ENCODE data around the gene MRTFA. TPM values are rescaled to one million over a fixed set of nuclear protein-coding genes. Genes with fewer than 3 reads are reported as not detected.
A peak's percentile ranks its signal among the peaks of the same experiment; 100 is the strongest.

Gene MRTFA
- total RNA-seq, 6 donors from 2014 or later, result 47.9 to 178 (median 61.3) TPM

DNA sequence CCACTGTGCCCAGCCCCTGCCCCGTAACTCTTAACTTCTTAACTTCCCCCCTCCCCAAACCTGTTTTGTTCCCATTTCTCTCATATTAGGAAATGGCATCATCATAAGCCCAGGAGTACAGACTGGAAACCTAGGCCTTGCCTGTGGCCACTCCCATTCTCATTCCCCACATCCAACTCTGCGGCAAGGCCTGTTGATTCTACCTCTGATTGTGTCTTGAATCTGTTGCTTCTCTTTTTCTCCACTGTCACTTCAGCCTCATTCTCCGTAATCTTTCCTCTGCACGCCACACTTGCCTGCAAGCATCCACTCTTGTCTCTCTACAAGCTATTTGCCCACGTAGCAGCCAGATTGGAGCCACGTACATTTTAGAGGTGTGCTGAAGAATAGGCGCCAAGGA lies 240.9 kb downstream of the MRTFA start:
- peaks cover 0 to 1% (median under 1%) of the 10 kb centered on the region in 4 donors for H3K36me3 ChIP-seq
- no peaks in the 10 kb centered on the region for H3K27me3 ChIP-seq
- TF ChIP-seq, protein P1, sequence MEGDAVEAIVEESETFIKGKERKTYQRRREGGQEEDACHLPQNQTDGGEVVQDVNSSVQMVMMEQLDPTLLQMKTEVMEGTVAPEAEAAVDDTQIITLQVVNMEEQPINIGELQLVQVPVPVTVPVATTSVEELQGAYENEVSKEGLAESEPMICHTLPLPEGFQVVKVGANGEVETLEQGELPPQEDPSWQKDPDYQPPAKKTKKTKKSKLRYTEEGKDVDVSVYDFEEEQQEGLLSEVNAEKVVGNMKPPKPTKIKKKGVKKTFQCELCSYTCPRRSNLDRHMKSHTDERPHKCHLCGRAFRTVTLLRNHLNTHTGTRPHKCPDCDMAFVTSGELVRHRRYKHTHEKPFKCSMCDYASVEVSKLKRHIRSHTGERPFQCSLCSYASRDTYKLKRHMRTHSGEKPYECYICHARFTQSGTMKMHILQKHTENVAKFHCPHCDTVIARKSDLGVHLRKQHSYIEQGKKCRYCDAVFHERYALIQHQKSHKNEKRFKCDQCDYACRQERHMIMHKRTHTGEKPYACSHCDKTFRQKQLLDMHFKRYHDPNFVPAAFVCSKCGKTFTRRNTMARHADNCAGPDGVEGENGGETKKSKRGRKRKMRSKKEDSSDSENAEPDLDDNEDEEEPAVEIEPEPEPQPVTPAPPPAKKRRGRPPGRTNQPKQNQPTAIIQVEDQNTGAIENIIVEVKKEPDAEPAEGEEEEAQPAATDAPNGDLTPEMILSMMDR (IDR thresholded peaks at IDR 0.05), result no peak
- TF ChIP-seq POLR2A (IDR thresholded peaks at IDR 0.05) (no peak), EP300 (IDR thresholded peaks at IDR 0.05) (no peak), POLR2AphosphoS5 (IDR thresholded peaks at IDR 0.05) (no peak)
- no peak for DNase-seq
- no peak for ATAC-seq (ENCODE audit: low FRiP score in 2 of 2)
- H3K9me3 ChIP-seq, result no peaks in the 10 kb centered on the region
- H3K4me3 ChIP-seq, result no peak overlapping the region
- peaks cover 12 to 46% (median 22%) of the 10 kb centered on the region in 4 donors for H3K4me1 ChIP-seq
- H3K27ac ChIP-seq, result peak overlapping the region in 1 of 4 donors; percentile 47
- 89 to 91% methylated on average over 7 of the region's 7 CpGs for WGBS, 2 donors

DNA sequence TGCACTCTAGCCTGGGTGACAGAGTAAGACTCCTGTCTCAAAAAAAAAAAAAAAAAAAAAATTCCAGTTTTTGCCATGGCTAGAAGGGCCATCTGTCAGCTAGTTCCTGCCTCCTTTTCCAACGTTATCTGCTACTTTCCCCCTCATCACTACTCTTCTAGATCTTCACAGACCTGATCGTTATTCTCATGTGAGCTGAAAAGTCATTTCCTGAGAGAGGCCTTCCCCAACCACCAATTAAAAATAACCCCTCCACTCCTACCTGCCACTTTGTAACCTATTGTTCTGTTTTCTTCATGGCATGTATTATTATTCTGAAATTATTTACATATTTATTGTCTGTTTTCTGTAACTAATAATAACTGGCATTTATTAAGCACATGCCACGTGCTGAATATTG lies 241.9 kb downstream of the MRTFA start:
- H3K4me1 ChIP-seq, result peaks cover 9 to 36% (median 15%) of the 10 kb centered on the region in 4 donors
- DNase-seq (no peak), ATAC-seq (ENCODE audit: low FRiP score in 2 of 2) (no peak)
- TF ChIP-seq, protein P1 (IDR thresholded peaks at IDR 0.05), result no peak
- TF ChIP-seq POLR2AphosphoS5 (IDR thresholded peaks at IDR 0.05) (no peak), EP300 (IDR thresholded peaks at IDR 0.05) (no peak), POLR2A (IDR thresholded peaks at IDR 0.05) (no peak)
- H3K36me3 ChIP-seq, result no peaks in the 10 kb centered on the region
- no peaks in the 10 kb centered on the region for H3K27me3 ChIP-seq
- H3K4me3 ChIP-seq, result no peak overlapping the region
- no peaks in the 10 kb centered on the region for H3K9me3 ChIP-seq
- H3K27ac ChIP-seq, result no peak overlapping the region
- WGBS, 2 donors, result 56 to 59% methylated on average over 3 of the region's 3 CpGs

DNA sequence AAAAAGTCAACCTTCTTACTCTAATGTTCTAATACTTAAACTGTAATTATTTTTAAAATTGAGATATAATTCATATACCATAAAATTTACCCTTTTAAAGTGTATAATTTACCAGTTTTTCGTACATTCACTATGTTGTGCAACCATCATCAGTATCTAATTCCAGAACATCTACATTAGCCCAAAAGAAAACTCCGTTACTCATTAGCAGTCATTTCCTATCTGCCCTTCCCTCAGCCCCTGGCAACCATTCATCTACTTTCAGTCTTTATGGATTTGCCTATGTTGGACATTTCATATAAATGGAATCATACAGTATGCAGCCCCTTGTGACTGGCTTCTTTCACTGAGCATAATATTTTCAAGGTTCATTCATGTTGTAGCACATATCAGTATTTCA lies 243.9 kb downstream of the MRTFA start:
- peaks cover 8 to 29% (median 18%) of the 10 kb centered on the region in 4 donors for H3K4me1 ChIP-seq
- WGBS, 2 donors, result 75 to 79% methylated on average over 2 of the region's 2 CpGs
- no peak for DNase-seq
- no peaks in the 10 kb centered on the region for H3K27me3 ChIP-seq
- no peak for ATAC-seq (ENCODE audit: low FRiP score in 2 of 2)
- H3K27ac ChIP-seq, result no peak overlapping the region
- no peak overlapping the region for H3K4me3 ChIP-seq
- TF ChIP-seq, protein P1 (IDR thresholded peaks at IDR 0.05), result no peak
- no peak for TF ChIP-seq POLR2AphosphoS5 (IDR thresholded peaks at IDR 0.05)
- no peaks in the 10 kb centered on the region for H3K9me3 ChIP-seq
- no peaks in the 10 kb centered on the region for H3K36me3 ChIP-seq

DNA sequence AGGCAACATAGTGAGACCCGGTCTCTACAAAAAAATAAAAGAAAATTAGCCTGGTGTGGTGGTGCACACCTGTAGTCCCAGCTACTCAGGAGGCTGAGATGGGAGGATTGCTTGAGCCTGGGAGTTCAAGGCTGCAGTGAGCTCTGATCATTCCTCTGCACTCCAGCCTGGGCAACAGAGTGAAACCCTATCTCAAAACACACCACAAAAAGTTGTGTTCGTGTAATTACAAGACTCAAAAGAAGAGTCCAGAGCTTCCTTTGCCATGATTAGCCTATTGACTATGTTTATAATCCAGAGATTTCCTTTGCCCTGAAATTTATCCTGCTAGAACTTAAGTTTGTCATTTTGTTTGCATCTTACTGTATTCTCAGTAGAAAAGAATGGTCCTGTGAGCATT lies 245.1 kb downstream of the MRTFA start:
- Histone ChIP-seq H3K27me3 (no peaks in the 10 kb centered on the region), H3K27ac (no peak overlapping the region), H3K4me3 (no peak overlapping the region), H3K9me3 (no peaks in the 10 kb centered on the region), H3K4me1 (peaks cover 0 to 20% (median 8%) of the 10 kb centered on the region in 4 donors), H3K36me3 (no peaks in the 10 kb centered on the region)
- DNase-seq (no peak), ATAC-seq (ENCODE audit: low FRiP score in 2 of 2) (no peak)
- 81% methylated on average over 2 of the region's 2 CpGs for WGBS, 2 donors
- TF ChIP-seq POLR2A (IDR thresholded peaks at IDR 0.05), result no peak
- TF ChIP-seq, protein P1 (IDR thresholded peaks at IDR 0.05), result no peak
- TF ChIP-seq POLR2AphosphoS5 (IDR thresholded peaks at IDR 0.05), result no peak
- TF ChIP-seq EP300 (IDR thresholded peaks at IDR 0.05), result no peak

DNA sequence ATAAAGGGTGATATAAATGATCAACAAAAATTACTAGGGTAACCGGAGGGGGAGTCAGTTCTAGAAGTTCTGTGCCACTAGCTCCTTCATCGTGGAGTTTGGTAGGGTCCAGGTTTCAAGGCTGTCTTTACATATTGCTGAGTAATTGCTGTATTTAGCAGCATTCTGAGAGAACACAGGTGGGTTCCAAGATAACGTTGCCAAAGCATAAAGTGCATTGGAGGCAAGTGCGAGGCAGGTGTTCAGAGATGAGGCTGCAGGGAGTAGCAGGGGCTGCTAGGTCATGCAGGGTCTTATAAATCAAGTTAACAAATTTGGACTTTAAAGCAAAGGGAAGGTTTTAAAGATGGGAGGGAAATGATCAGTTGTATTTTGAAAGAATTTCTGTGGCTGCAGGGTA lies 248.3 kb downstream of the MRTFA start:
- DNase-seq, result no peak
- TF ChIP-seq POLR2AphosphoS5 (IDR thresholded peaks at IDR 0.05) (no peak), EP300 (IDR thresholded peaks at IDR 0.05) (no peak), POLR2A (IDR thresholded peaks at IDR 0.05) (no peak)
- TF ChIP-seq, protein P1 (IDR thresholded peaks at IDR 0.05), result no peak
- 66 to 82% methylated on average over 4 of the region's 4 CpGs for WGBS, 2 donors
- no peaks in the 10 kb centered on the region for H3K9me3 ChIP-seq
- no peaks in the 10 kb centered on the region for H3K27me3 ChIP-seq
- no peaks in the 10 kb centered on the region for H3K36me3 ChIP-seq
- H3K4me3 ChIP-seq, result no peak overlapping the region
- peak overlapping the region in 2 of 4 donors; percentile 31 to 59 for H3K27ac ChIP-seq
- ATAC-seq (ENCODE audit: low FRiP score in 2 of 2), result no peak
- H3K4me1 ChIP-seq, result peaks cover 0 to 27% (median 14%) of the 10 kb centered on the region in 4 donors
